Measurements from ENCODE around the gene TBC1D19.

The TBC1D19 gene

GRCh38 chr4:26788341-26788733 lies 204.5 kb downstream of the TBC1D19 start:
- no peak for TF ChIP-seq ESRRG (CRISPR knock-in tag; IDR thresholded peaks at IDR 0.05)
- TF ChIP-seq, protein P1, sequence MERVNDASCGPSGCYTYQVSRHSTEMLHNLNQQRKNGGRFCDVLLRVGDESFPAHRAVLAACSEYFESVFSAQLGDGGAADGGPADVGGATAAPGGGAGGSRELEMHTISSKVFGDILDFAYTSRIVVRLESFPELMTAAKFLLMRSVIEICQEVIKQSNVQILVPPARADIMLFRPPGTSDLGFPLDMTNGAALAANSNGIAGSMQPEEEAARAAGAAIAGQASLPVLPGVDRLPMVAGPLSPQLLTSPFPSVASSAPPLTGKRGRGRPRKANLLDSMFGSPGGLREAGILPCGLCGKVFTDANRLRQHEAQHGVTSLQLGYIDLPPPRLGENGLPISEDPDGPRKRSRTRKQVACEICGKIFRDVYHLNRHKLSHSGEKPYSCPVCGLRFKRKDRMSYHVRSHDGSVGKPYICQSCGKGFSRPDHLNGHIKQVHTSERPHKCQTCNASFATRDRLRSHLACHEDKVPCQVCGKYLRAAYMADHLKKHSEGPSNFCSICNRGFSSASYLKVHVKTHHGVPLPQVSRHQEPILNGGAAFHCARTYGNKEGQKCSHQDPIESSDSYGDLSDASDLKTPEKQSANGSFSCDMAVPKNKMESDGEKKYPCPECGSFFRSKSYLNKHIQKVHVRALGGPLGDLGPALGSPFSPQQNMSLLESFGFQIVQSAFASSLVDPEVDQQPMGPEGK (CRISPR knock-in tag; IDR thresholded peaks at IDR 0.05; ENCODE audit: borderline replicate concordance) = no peak
- no peak for TF ChIP-seq ZNF70 (CRISPR knock-in tag; IDR thresholded peaks at IDR 0.05)
- TF ChIP-seq SNAI2 (CRISPR knock-in tag; IDR thresholded peaks at IDR 0.05) = no peak
- no peak for TF ChIP-seq TOX (CRISPR knock-in tag; IDR thresholded peaks at IDR 0.05; ENCODE audit: borderline replicate concordance)
- TF ChIP-seq TCF4 (CRISPR knock-in tag; IDR thresholded peaks at IDR 0.05; ENCODE audit: borderline replicate concordance) = no peak
- no peak for TF ChIP-seq PPARA (CRISPR knock-in tag; IDR thresholded peaks at IDR 0.05; ENCODE audit: borderline replicate concordance)
- no peak for TF ChIP-seq ISL1 (CRISPR knock-in tag; IDR thresholded peaks at IDR 0.05)
- TF ChIP-seq ZNF8 (CRISPR knock-in tag; IDR thresholded peaks at IDR 0.05) = no peak
- TF ChIP-seq ZFP30 (CRISPR knock-in tag; IDR thresholded peaks at IDR 0.05) = no peak
- no peak for TF ChIP-seq OSR1 (CRISPR knock-in tag; IDR thresholded peaks at IDR 0.05)
- no peak for TF ChIP-seq GLIS3 (CRISPR knock-in tag; IDR thresholded peaks at IDR 0.05)
- no peak for TF ChIP-seq CSDC2 (CRISPR knock-in tag; IDR thresholded peaks at IDR 0.05)
- TF ChIP-seq ZFP3 (CRISPR knock-in tag; IDR thresholded peaks at IDR 0.05) = no peak
- no peak for TF ChIP-seq ZC3H10 (CRISPR knock-in tag; IDR thresholded peaks at IDR 0.05)
- TF ChIP-seq, protein P2, sequence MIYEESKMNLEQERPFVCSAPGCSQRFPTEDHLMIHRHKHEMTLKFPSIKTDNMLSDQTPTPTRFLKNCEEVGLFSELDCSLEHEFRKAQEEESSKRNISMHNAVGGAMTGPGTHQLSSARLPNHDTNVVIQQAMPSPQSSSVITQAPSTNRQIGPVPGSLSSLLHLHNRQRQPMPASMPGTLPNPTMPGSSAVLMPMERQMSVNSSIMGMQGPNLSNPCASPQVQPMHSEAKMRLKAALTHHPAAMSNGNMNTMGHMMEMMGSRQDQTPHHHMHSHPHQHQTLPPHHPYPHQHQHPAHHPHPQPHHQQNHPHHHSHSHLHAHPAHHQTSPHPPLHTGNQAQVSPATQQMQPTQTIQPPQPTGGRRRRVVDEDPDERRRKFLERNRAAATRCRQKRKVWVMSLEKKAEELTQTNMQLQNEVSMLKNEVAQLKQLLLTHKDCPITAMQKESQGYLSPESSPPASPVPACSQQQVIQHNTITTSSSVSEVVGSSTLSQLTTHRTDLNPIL (CRISPR knock-in tag; IDR thresholded peaks at IDR 0.05; ENCODE audit: low read depth) = no peak
- no peak for TF ChIP-seq ZNF565 (CRISPR knock-in tag; conservative IDR thresholded peaks at IDR 0.05; ENCODE audit: low read depth)
- peak; percentile 8; the same call in 1 of the 3 replicates for ATAC-seq

GRCh38 chr4:26789208-26789607 lies 205.3 kb downstream of the TBC1D19 start:
- TF ChIP-seq RARB (CRISPR knock-in tag; IDR thresholded peaks at IDR 0.05) (no peak), ZNF8 (CRISPR knock-in tag; IDR thresholded peaks at IDR 0.05) (no peak), ESRRG (CRISPR knock-in tag; IDR thresholded peaks at IDR 0.05) (no peak), ISL1 (CRISPR knock-in tag; IDR thresholded peaks at IDR 0.05) (no peak), PPARA (CRISPR knock-in tag; IDR thresholded peaks at IDR 0.05; ENCODE audit: borderline replicate concordance) (no peak), ZC3H10 (CRISPR knock-in tag; IDR thresholded peaks at IDR 0.05) (no peak), POU6F1 (CRISPR knock-in tag; IDR thresholded peaks at IDR 0.05; ENCODE audit: borderline replicate concordance, low read depth) (no peak), ZNF70 (CRISPR knock-in tag; IDR thresholded peaks at IDR 0.05) (no peak)
- TF ChIP-seq, protein P1 (CRISPR knock-in tag; IDR thresholded peaks at IDR 0.05; ENCODE audit: borderline replicate concordance) = no peak
- TF ChIP-seq, protein P2 (CRISPR knock-in tag; IDR thresholded peaks at IDR 0.05; ENCODE audit: low read depth) = no peak
- ATAC-seq = peak; percentile 24; the same call in 1 of the 3 replicates

DNA sequence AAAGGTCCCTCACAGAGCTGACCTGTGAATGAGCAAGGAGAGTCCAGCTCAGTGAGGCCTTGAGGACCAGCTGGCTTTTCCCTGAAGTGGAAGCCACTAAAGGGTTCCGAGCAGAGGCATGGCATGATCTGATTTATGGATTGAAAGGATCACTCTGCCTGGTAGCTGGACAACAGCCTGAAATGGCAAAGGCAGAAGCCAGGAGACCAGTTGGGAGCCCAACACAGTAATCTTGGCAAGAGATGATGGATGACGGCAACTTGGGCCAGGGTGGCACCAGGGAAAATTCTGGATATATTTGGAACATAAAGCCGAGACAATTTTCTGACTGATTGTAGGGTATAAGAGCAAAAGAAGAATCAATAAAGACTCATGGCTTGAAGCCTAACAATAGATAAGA lies 207.5 kb downstream of the TBC1D19 start:
- TF ChIP-seq OSR1 (CRISPR knock-in tag; IDR thresholded peaks at IDR 0.05) = no peak
- TF ChIP-seq ZNF565 (CRISPR knock-in tag; conservative IDR thresholded peaks at IDR 0.05; ENCODE audit: low read depth) = no peak
- no peak for TF ChIP-seq ESRRG (CRISPR knock-in tag; IDR thresholded peaks at IDR 0.05)
- no peak for TF ChIP-seq POU6F1 (CRISPR knock-in tag; IDR thresholded peaks at IDR 0.05; ENCODE audit: borderline replicate concordance, low read depth)
- TF ChIP-seq CSDC2 (CRISPR knock-in tag; IDR thresholded peaks at IDR 0.05) = no peak
- no peak for TF ChIP-seq ZFP3 (CRISPR knock-in tag; IDR thresholded peaks at IDR 0.05)
- no peak for TF ChIP-seq ARNTL (CRISPR knock-in tag; IDR thresholded peaks at IDR 0.05; ENCODE audit: borderline replicate concordance, low read depth)
- TF ChIP-seq TCF4 (CRISPR knock-in tag; IDR thresholded peaks at IDR 0.05; ENCODE audit: borderline replicate concordance) = no peak
- no peak for TF ChIP-seq SNAI2 (CRISPR knock-in tag; IDR thresholded peaks at IDR 0.05)
- no peak for TF ChIP-seq ZNF70 (CRISPR knock-in tag; IDR thresholded peaks at IDR 0.05)
- TF ChIP-seq, protein P2 (CRISPR knock-in tag; IDR thresholded peaks at IDR 0.05; ENCODE audit: low read depth) = no peak
- TF ChIP-seq RARB (CRISPR knock-in tag; IDR thresholded peaks at IDR 0.05) = no peak
- no peak for TF ChIP-seq ZC3H10 (CRISPR knock-in tag; IDR thresholded peaks at IDR 0.05)
- no peak for TF ChIP-seq PPARA (CRISPR knock-in tag; IDR thresholded peaks at IDR 0.05; ENCODE audit: borderline replicate concordance)
- TF ChIP-seq BACH2 (CRISPR knock-in tag; IDR thresholded peaks at IDR 0.05; ENCODE audit: borderline replicate concordance) = no peak
- no peak for TF ChIP-seq ISL1 (CRISPR knock-in tag; IDR thresholded peaks at IDR 0.05)
- no peak for TF ChIP-seq GLIS3 (CRISPR knock-in tag; IDR thresholded peaks at IDR 0.05)
- no peak for TF ChIP-seq ZNF8 (CRISPR knock-in tag; IDR thresholded peaks at IDR 0.05)
- TF ChIP-seq CSRNP3 (CRISPR knock-in tag; IDR thresholded peaks at IDR 0.05) = no peak
- no peak for ATAC-seq
